Left hindlimb (tissue), 1 donor: ENCODE measurements around the gene RCHY1.
"Not testable (repeated sequence)": the region's sequence is repeated elsewhere in the genome, so short reads cannot be mapped to it uniquely, and the experiment has no call there.

Experiments used
- DNase-seq: peaks from one replicate; pipeline ENCODE4 v3.0.0-alpha.2; 2018

RCHY1 gene

GRCh38 chr4:75514131-75514948 is at the start of gene RCHY1, which contains the start of gene THAP6:
RCHY1 (minus strand) TSS chr4:75514403; CDS start chr4:75514286, 117 bp downstream.
THAP6 (plus strand) TSS chr4:75514473; CDS start chr4:75515453, 980 bp downstream.
- peak; percentile 97 for DNase-seq

- DNase-seq = no peak
Measured at GRCh38 chr4:75561789-75562188, 47.6 kb upstream of the RCHY1 start.

GRCh38 chr4:75557696-75558095 is 43.5 kb upstream of the RCHY1 start:
- no peak for DNase-seq

GRCh38 chr4:75555294-75556164 is 41.3 kb upstream of the RCHY1 start, which contains the start of gene ODAPH:
ODAPH (plus strand) TSS chr4:75556066; CDS start chr4:75556083, 17 bp downstream.
- DNase-seq = no peak

GRCh38 chr4:75552452-75552851 is 38.2 kb upstream of the RCHY1 start:
- DNase-seq = no peak

- no peak for DNase-seq
Measured at GRCh38 chr4:75549019-75549418, 34.8 kb upstream of the RCHY1 start.

- no peak for DNase-seq
Measured at GRCh38 chr4:75547647-75548387, 33.6 kb upstream of the RCHY1 start.

- no peak for DNase-seq
Measured at GRCh38 chr4:75545526-75545925, 31.3 kb upstream of the RCHY1 start.

- DNase-seq = no peak
Measured at GRCh38 chr4:75544870-75545269, 30.7 kb upstream of the RCHY1 start.

- not testable (repeated sequence) for DNase-seq
Measured at GRCh38 chr4:75544220-75544619, 30.0 kb upstream of the RCHY1 start.

GRCh38 chr4:75542824-75543223 is 28.6 kb upstream of the RCHY1 start:
- no peak for DNase-seq

- DNase-seq = not testable (repeated sequence)
Measured at GRCh38 chr4:75537308-75537707, 23.1 kb upstream of the RCHY1 start.

- DNase-seq = not testable (repeated sequence)
Measured at GRCh38 chr4:75533926-75534325, 19.7 kb upstream of the RCHY1 start.

GRCh38 chr4:75533339-75533887 is 19.2 kb upstream of the RCHY1 start:
- not testable (repeated sequence) for DNase-seq

GRCh38 chr4:75531536-75532143 is 17.4 kb upstream of the RCHY1 start:
- not testable (repeated sequence) for DNase-seq

- DNase-seq = no peak
Measured at GRCh38 chr4:75530556-75531322, 16.5 kb upstream of the RCHY1 start.

- no peak for DNase-seq
Measured at GRCh38 chr4:75527482-75527881, 13.3 kb upstream of the RCHY1 start.

GRCh38 chr4:75525910-75526309 is 11.7 kb upstream of the RCHY1 start:
- DNase-seq = no peak

GRCh38 chr4:75525086-75525485 is 10.9 kb upstream of the RCHY1 start:
- DNase-seq = no peak

- not testable (repeated sequence) for DNase-seq
Measured at GRCh38 chr4:75519452-75519851, 5.2 kb upstream of the RCHY1 start.

GRCh38 chr4:75516144-75516543 is 1.9 kb upstream of the RCHY1 start:
- no peak for DNase-seq
